Muscle layer of colon (tissue), 2 donors: Measurements from ENCODE around the gene PRDX5.
"Not testable (repeated sequence)": the region's sequence is repeated elsewhere in the genome, so short reads cannot be mapped to it uniquely, and the experiment has no call there.

Experiments
- H3K27ac ChIP-seq: one replicate; pipeline ENCODE4 v1.7.0; 2013; ENCODE audit warnings: low read depth, mild to moderate bottlenecking, low read length, moderate library complexity
- H3K27me3 ChIP-seq, 2 donors: one replicate each; pipeline ENCODE4 v1.7.0; 2013; ENCODE audit warnings: low read length in 2 of 2, mild to moderate bottlenecking in 2 of 2; ENCODE audit not compliant: insufficient read depth in 2 of 2, control insufficient read depth in 1 of 2
- H3K36me3 ChIP-seq: one replicate; pipeline ENCODE4 v1.7.0; 2013; ENCODE audit warnings: mild to moderate bottlenecking, low read length; ENCODE audit not compliant: insufficient read depth
- H3K4me1 ChIP-seq: one replicate; pipeline ENCODE4 v1.7.0; 2013; ENCODE audit warnings: mild to moderate bottlenecking, low read length; ENCODE audit not compliant: insufficient read depth
- H3K4me3 ChIP-seq, 2 donors: one replicate each; pipeline ENCODE4 v1.7.0; 2013; ENCODE audit warnings: low read length in 2 of 2, low read depth in 1 of 2, mild to moderate bottlenecking in 1 of 2, moderate library complexity in 1 of 2
- H3K9ac ChIP-seq: one replicate; pipeline ENCODE4 v1.7.0; 2013; ENCODE audit warnings: low read length
- H3K9me3 ChIP-seq: one replicate; pipeline ENCODE4 v1.7.0; 2013; ENCODE audit warnings: mild to moderate bottlenecking, low read length
- donor health status: abdominal sarcoma.
- donor health status: Adenocarcinoma of cecum.

Gene PRDX5

DNA sequence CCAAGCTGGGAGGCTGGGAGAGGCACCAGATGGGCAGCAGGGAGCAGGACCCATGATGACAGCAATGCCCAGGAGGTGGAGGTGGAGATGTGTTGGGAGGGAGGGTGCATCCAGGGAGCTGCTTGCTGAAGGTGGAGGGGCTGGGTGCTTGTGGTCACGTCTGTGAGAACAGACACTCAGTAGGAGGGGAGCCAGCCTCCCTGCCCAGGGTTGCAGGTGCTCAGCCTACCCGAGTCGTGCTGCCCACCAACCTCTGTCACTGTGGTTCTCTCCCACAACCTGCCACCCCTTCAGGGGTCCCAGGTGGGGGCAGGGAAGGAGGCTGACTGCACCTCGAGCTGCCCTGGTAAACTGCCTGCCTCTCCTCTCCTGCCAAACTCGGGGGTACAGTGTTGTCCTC lies 5.5 kb downstream of the PRDX5 start:
- H3K9me3 ChIP-seq: no peaks in the 10 kb centered on the region
- peaks cover 9% of the 10 kb centered on the region for H3K4me1 ChIP-seq
- no peak overlapping the region for H3K4me3 ChIP-seq
- no peaks in the 10 kb centered on the region for H3K36me3 ChIP-seq
- no peak overlapping the region for H3K9ac ChIP-seq
- H3K27me3 ChIP-seq: no peaks in the 10 kb centered on the region
- no peak overlapping the region for H3K27ac ChIP-seq

DNA sequence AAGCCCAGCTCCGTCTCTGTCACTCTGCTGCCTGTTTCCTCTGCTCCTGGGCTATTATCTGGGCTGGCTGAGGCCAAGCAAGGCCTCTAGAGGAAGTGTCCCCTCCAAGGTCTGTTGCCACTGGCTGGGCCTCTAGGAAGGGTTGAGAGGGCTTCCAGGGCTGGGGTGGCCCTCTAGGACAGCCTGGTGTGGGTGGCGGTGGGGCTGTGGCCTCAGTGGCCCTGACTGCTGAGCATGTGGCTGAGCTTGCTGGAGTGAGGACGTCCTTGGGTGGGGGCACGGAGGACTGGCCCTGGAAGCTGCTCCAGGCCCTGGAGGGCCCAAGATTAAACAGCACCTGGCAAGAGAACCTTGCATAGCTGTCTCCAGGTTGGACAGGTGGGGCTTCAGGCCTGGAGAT lies 6.1 kb downstream of the PRDX5 start:
- not testable (repeated sequence) for H3K27ac ChIP-seq, H3K4me1 ChIP-seq

GRCh38 chr11:64324692-64325469 lies 7.0 kb downstream of the PRDX5 start:
- H3K36me3 ChIP-seq: no peaks in the 10 kb centered on the region
- no peaks in the 10 kb centered on the region for H3K9me3 ChIP-seq
- H3K27ac ChIP-seq: no peak overlapping the region
- no peaks in the 10 kb centered on the region for H3K27me3 ChIP-seq
- no peaks in the 10 kb centered on the region for H3K4me1 ChIP-seq
- H3K9ac ChIP-seq: no peak overlapping the region
- H3K4me3 ChIP-seq: no peak overlapping the region

More for the DNA sequence above, 6.1 kb downstream of the PRDX5 start:
- H3K36me3 ChIP-seq, H3K27me3 ChIP-seq, H3K9me3 ChIP-seq, H3K9ac ChIP-seq, H3K4me3 ChIP-seq: not testable (repeated sequence)

GRCh38 chr11:64327375-64327774 lies 9.5 kb downstream of the PRDX5 start:
- Histone ChIP-seq H3K4me1 (no peaks in the 10 kb centered on the region), H3K4me3 (no peak overlapping the region), H3K9me3 (no peaks in the 10 kb centered on the region), H3K36me3 (no peaks in the 10 kb centered on the region), H3K27me3 (no peaks in the 10 kb centered on the region), H3K9ac (no peak overlapping the region), H3K27ac (no peak overlapping the region)

DNA sequence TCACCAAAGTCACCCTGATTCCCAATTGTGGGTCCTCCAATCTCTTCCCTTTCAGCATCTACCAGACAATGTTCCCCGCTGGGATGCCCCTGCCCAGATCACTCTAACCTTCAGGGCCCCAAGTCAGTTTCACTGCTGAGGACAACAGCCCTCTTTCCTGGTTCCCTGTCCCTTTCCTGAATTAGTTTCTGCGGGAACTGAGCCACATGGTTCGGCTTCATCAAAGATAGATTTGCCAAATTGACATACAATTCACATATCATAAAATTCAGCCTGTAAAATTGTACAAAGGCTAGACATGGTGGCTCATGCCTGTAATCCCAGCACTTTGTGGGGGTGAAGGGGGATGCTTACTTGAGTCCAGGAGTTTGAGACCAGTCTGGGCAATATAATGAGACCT lies 10.1 kb downstream of the PRDX5 start:
- Histone ChIP-seq H3K36me3 (no peaks in the 10 kb centered on the region), H3K4me3 (no peak overlapping the region), H3K27ac (no peak overlapping the region), H3K4me1 (no peaks in the 10 kb centered on the region), H3K9me3 (no peaks in the 10 kb centered on the region), H3K27me3 (no peaks in the 10 kb centered on the region), H3K9ac (no peak overlapping the region)

GRCh38 chr11:64330888-64331287 lies 13.0 kb downstream of the PRDX5 start:
- Histone ChIP-seq H3K36me3 (no peaks in the 10 kb centered on the region), H3K9ac (no peak overlapping the region), H3K27ac (no peak overlapping the region), H3K27me3 (no peaks in the 10 kb centered on the region), H3K4me1 (no peaks in the 10 kb centered on the region), H3K9me3 (no peaks in the 10 kb centered on the region), H3K4me3 (no peak overlapping the region)

DNA sequence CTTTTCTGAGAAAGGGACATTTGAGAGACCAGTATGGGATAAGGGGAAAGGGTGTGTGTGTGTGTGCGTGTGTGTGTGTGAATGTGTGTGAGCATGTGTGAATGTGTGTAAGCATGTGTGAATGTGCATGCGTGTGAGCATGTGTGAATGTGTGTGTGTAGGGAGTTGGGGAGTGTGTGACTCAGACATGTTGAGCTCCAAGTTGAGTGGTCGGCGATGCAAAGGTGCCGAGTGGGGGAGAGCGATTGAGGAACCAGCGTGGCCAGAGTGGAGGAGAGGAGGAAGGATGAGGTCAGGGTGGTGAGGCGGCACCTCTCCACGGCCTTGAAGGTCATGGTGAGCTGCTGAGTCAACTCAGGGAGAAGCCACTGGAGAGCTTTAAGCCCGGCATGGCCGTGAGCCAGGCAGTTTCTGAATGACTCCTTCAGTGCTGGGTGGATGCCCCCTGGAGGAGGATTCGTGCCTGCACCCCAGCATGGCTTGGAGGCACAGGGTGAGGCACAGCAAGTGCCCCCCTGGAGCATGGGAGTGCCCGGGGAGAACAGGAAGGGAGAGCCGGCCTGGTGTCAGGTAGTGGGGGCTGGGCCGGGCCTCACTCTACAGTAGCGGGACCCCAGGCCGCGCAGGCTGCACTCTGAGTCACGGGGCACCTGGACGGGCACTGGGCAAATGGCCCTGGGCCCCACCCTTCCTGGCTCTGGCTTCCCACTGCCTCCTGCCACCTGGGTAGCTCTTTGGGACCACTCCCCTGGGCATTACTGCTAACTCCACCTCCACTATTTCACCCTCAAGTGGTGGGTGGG lies 13.8 kb downstream of the PRDX5 start:
- H3K27me3 ChIP-seq: no peaks in the 10 kb centered on the region
- H3K9ac ChIP-seq: no peak overlapping the region
- no peaks in the 10 kb centered on the region for H3K36me3 ChIP-seq
- H3K4me1 ChIP-seq: no peaks in the 10 kb centered on the region
- H3K27ac ChIP-seq: no peak overlapping the region
- H3K9me3 ChIP-seq: no peaks in the 10 kb centered on the region
- H3K4me3 ChIP-seq: no peak overlapping the region

GRCh38 chr11:64333556-64333955 lies 15.6 kb downstream of the PRDX5 start:
- Histone ChIP-seq H3K4me3 (no peak overlapping the region), H3K4me1 (no peaks in the 10 kb centered on the region), H3K27me3 (no peaks in the 10 kb centered on the region), H3K9ac (no peak overlapping the region), H3K27ac (no peak overlapping the region), H3K36me3 (no peaks in the 10 kb centered on the region), H3K9me3 (no peaks in the 10 kb centered on the region)

DNA sequence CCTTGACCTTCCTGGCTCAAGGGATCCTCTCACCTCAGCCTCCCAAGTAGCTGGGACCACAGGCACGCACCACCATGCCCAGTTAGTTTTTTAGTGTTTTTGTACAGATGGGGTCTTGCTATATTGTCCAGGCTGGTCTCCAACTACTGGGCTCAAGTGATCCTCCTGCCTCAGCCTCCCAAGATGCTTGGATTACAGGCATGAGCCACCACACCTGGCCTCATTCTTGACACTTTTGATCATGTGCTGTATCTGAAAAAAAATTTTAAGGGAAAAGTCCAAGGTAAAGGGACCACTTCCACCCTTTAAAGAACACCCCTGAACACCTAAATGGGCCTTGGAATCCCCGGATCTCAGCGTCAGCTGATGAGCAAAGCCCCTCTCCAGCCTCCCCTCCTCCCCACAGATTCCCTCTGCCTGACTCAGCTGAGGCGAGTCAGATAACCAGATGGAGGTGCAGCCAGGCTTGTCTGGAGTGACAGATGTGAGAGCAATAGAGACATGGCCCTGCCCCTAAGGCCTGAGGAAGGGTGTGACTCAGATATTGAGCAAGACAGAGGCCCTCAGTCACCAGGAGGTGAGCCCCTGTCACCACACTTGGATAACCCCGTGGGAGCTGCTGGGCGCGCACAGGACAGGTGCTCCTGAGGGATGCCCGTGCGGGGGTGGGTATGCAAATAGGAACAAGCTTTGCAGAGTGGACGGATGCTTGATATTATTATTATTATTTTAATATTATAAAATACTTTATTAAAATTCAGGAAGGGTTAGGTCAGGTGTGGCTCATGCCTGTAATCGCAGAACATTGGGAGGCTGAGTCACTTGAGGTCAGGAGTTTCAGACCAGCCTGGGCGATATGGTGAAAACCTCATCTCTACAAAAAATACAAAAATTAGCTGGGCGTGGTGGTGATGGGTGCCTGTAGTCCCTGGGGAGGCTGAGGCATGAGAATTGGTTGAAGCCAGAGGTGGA lies 17.1 kb downstream of the PRDX5 start:
- no peaks in the 10 kb centered on the region for H3K4me1 ChIP-seq
- H3K27ac ChIP-seq: no peak overlapping the region
- no peaks in the 10 kb centered on the region for H3K9me3 ChIP-seq
- H3K27me3 ChIP-seq: no peaks in the 10 kb centered on the region
- H3K4me3 ChIP-seq: no peak overlapping the region
- no peak overlapping the region for H3K9ac ChIP-seq
- no peaks in the 10 kb centered on the region for H3K36me3 ChIP-seq

- no peaks in the 10 kb centered on the region for H3K9me3 ChIP-seq
- H3K4me3 ChIP-seq: no peak overlapping the region
- H3K27me3 ChIP-seq: no peaks in the 10 kb centered on the region
- no peaks in the 10 kb centered on the region for H3K36me3 ChIP-seq
- peaks cover 7% of the 10 kb centered on the region for H3K4me1 ChIP-seq
- no peak overlapping the region for H3K9ac ChIP-seq
- H3K27ac ChIP-seq: no peak overlapping the region
Observed at GRCh38 chr11:64337538-64338249, 19.8 kb downstream of the PRDX5 start.
